ENCODE results near the gene ARRDC4.

- no peak for TF ChIP-seq CTCF (IDR thresholded peaks at IDR 0.05)
- no peak for TF ChIP-seq EZH2 (IDR thresholded peaks at IDR 0.05; ENCODE audit: borderline replicate concordance, insufficient read depth, low read depth, low read length, poor library complexity, severe bottlenecking)
These were observed 40.0 kb downstream of the ARRDC4 start for GRCh38 chr15:98000249-98001203.

All from B cell (primary cell).